Muscle of leg (tissue), 11 donors: Measurements from ENCODE around the gene DCLK2. TPM values are rescaled to one million over a fixed set of nuclear protein-coding genes. Genes with fewer than 3 reads are reported as not detected.
"Not testable (repeated sequence)": the region's sequence is repeated elsewhere in the genome, so short reads cannot be mapped to it uniquely, and the experiment has no call there.

ENCODE experiments used
- DNase-seq: peaks from one replicate; pipeline ENCODE4 v3.0.0; 2013
- H3K27ac ChIP-seq: one replicate; pipeline ENCODE4 v1.5.1; 2013; ENCODE audit warnings: mild to moderate bottlenecking, low read length, control low read depth
- H3K27me3 ChIP-seq: one replicate; pipeline ENCODE4 v1.6.1; 2013; ENCODE audit warnings: low read length; ENCODE audit not compliant: control insufficient read depth, insufficient read depth
- H3K36me3 ChIP-seq: one replicate; pipeline ENCODE4 v1.6.1; 2013; ENCODE audit warnings: low read length; ENCODE audit not compliant: control insufficient read depth, insufficient read depth
- H3K4me1 ChIP-seq: one replicate; pipeline ENCODE4 v1.6.1; 2013; ENCODE audit warnings: low read length; ENCODE audit not compliant: control insufficient read depth, insufficient read depth
- H3K4me3 ChIP-seq: one replicate; pipeline ENCODE4 v1.5.1; 2013; ENCODE audit warnings: low read length, control low read depth
- H3K9me3 ChIP-seq: replicated peaks from 2 replicates; pipeline ENCODE4 v1.6.1; 2013; ENCODE audit warnings: low read depth, low read length; ENCODE audit not compliant: control insufficient read depth
- WGBS: methylation state at CpG from one replicate; pipeline ENCODE4 v1.1.5; 2013; ENCODE audit warnings: missing lambda C conversion rate; ENCODE audit not compliant: insufficient coverage; 5-methylcytosine and 5-hydroxymethylcytosine counted together
- polyA plus RNA-seq, 8 donors: library from polyadenylated mRNA; unstranded; fragments of 120-200 nt; gene quantifications; one replicate each; pipeline versions ENCODE4 v1.2.1 to v1.2.3, GENCODE V29; 2013; ENCODE audit warnings: inconsistent platforms in 1 of 8, low replicate concordance in 1 of 8; ENCODE audit not compliant: insufficient read length in 8 of 8, insufficient read depth in 1 of 8
- total RNA-seq: library from RNA; stranded (reverse); fragments of 120-200 nt; gene quantifications from one replicate; pipeline ENCODE4 v1.2.4, GENCODE V29; 2013

The DCLK2 gene
- total and polyA plus RNA-seq, 9 donors, result 4.5 to 10.0 (median 7.8) TPM

DNA sequence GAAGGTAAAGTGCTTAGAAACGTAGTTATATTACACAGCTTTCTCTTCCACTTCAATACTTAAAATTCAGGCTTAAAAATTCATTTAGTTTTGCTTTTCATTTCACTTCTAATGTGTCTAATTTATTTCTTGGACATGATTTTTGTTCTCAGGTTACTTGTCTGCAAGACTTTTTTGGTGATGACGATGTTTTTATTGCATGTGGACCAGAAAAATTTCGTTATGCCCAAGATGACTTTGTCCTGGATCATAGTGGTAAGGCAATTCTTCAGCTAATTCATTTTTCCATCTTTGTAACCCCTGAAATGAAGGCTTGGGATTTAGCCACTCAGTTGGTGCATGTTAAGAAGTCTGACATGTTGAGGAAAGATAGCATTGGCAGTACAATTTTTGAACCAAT, 114.7 kb downstream of the DCLK2 start:
- Histone ChIP-seq H3K27ac (no peak overlapping the region), H3K27me3 (no peaks in the 10 kb centered on the region), H3K4me3 (no peak overlapping the region), H3K36me3 (no peaks in the 10 kb centered on the region), H3K4me1 (no peaks in the 10 kb centered on the region), H3K9me3 (no peaks in the 10 kb centered on the region)
- no CpG with 5 or more reads among the region's 3 CpGs for WGBS
- DNase-seq, result no peak

DNA sequence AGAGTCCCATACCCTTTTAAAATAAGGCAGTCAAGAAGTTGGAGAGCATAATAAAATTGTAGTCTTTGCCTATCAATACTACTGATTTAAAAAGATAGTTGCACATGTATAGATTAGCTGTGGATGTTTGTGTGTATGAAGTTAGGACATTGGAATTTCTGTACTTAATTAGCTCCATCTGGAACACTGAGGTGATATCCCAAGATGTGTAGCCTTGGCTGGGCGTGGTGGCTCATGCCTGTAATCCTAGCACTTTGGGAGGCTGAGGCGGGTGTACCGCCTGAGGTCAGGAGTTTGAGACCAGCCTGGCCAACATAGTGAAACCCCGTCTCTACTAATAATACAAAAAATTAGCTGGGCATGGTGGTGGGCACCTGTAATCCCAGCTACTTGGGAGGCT, 119.0 kb downstream of the DCLK2 start:
- H3K27me3 ChIP-seq, H3K4me3 ChIP-seq, H3K36me3 ChIP-seq, DNase-seq, H3K9me3 ChIP-seq, H3K4me1 ChIP-seq, H3K27ac ChIP-seq: not testable (repeated sequence)
- 100% methylated on average over 1 of the region's 4 CpGs for WGBS

DNA sequence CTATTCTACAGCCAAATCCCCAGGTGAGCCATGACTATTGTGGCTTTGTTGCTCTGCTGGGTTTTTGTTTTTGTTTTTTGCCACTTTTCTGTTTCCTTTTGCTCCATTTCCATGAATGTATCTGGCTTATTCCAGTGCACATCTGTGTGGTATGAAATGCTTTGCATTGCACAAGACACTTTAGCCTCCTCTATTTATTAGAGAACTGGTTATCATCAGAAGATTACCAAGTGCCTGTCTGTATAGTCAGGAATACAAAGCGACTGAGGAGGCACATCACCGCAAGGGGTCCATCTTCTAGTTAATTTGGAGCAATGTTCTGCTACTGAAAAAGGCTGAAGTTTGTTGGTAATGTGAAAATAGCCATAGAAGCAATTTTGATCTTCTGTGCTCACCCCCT, 120.8 kb downstream of the DCLK2 start:
- Histone ChIP-seq H3K27ac (no peak overlapping the region), H3K27me3 (no peaks in the 10 kb centered on the region), H3K36me3 (no peaks in the 10 kb centered on the region), H3K4me3 (no peak overlapping the region), H3K9me3 (no peaks in the 10 kb centered on the region), H3K4me1 (no peaks in the 10 kb centered on the region)
- no peak for DNase-seq
- no CpG with 5 or more reads among the region's 2 CpGs for WGBS

DNA sequence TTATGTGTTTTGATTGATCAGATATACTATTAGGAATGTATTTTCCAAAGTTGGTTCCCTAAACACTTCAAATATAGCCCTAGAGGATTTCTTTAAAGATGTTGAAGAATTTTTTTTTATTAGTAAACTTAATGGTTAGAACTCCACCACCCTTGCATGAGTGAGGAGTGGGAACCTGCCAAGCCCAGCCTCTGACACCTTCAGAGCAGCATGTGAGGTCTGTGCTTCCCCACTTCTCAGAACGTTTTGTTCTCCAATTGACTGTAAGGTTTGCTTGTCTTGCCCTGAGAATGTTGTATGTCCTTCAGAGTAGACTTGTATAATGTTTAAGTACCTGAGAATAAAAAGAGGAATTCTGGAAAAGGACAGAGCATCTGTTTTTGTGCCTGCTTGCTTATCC, 126.8 kb downstream of the DCLK2 start:
- Histone ChIP-seq H3K27me3 (no peaks in the 10 kb centered on the region), H3K36me3 (no peaks in the 10 kb centered on the region), H3K27ac (no peak overlapping the region), H3K9me3 (no peaks in the 10 kb centered on the region), H3K4me1 (no peaks in the 10 kb centered on the region), H3K4me3 (no peak overlapping the region)
- no peak for DNase-seq
- 86% methylated on average over 1 of the region's 1 CpG for WGBS

DNA sequence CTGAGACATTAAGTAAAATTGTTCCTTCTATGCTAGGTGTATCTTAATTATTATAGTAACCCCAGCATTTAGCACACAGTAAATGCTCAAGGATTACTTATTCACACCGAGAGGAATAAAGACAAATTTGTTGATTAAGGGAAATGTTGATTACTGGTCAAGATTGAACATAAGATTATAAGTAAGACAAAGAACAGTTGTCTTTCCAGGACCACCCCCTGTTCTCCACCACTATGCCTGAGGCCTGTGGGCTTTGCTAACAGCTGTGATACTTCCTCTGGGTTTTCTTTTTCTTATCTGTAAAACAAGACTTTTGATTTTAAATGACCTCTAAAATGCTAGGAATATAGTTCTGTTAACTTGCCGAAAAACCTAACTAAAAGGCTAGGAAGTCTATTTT, 128.0 kb downstream of the DCLK2 start:
- Histone ChIP-seq H3K4me3 (no peak overlapping the region), H3K27ac (no peak overlapping the region), H3K9me3 (no peaks in the 10 kb centered on the region), H3K36me3 (no peaks in the 10 kb centered on the region), H3K4me1 (peaks cover 4% of the 10 kb centered on the region), H3K27me3 (no peaks in the 10 kb centered on the region)
- WGBS, result no CpG with 5 or more reads among the region's 2 CpGs
- DNase-seq, result no peak

DNA sequence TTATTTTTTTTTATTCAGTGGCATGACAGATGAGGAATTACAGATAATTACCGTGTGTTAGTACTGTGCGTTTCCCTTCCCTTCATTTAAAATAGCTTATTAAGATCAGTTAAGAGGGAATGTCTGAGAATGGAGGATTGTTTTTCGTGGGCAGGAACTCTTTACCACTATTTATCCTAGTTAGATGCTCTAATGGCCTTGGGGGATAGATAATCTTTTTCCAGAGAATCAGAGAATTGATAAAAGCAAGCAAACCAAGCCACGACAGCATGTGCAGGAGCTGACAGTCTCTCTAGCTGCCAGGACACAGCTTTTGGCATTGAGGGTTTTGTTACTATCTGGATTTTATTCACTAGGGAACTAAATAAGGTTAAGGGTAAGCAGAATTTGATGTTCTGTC, 128.7 kb downstream of the DCLK2 start:
- no peaks in the 10 kb centered on the region for H3K9me3 ChIP-seq
- H3K36me3 ChIP-seq, result no peaks in the 10 kb centered on the region
- DNase-seq, result no peak
- WGBS, result 83% methylated on average over 1 of the region's 4 CpGs
- H3K27me3 ChIP-seq, result no peaks in the 10 kb centered on the region
- H3K4me3 ChIP-seq, result no peak overlapping the region
- no peak overlapping the region for H3K27ac ChIP-seq
- H3K4me1 ChIP-seq, result peaks cover 6% of the 10 kb centered on the region

DNA sequence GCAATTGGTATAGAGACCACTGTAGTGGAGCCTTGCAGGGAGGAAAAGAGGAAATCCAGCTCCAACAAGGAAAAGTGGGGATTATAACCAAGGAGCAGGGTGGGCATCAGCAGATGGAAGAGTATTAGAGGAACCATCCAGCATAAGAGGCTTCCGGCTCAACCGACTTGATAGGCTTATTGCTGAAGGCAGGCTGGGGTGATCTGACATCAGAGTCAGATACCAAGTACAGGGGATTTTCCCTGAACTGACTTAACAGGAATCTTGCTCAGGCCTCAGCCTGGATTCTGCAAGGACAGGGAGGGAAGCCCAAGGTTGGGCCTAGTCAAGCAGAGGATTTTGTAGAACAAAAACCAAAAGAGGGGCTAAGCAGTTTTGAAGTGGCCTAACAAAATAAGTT, 129.6 kb downstream of the DCLK2 start:
- H3K36me3 ChIP-seq, result no peaks in the 10 kb centered on the region
- no peak for DNase-seq
- H3K9me3 ChIP-seq, result no peaks in the 10 kb centered on the region
- peaks cover 6% of the 10 kb centered on the region for H3K4me1 ChIP-seq
- no peak overlapping the region for H3K27ac ChIP-seq
- no peaks in the 10 kb centered on the region for H3K27me3 ChIP-seq
- no peak overlapping the region for H3K4me3 ChIP-seq
- 93% methylated on average over 2 of the region's 2 CpGs for whole genome bisulfite sequencing

DNA sequence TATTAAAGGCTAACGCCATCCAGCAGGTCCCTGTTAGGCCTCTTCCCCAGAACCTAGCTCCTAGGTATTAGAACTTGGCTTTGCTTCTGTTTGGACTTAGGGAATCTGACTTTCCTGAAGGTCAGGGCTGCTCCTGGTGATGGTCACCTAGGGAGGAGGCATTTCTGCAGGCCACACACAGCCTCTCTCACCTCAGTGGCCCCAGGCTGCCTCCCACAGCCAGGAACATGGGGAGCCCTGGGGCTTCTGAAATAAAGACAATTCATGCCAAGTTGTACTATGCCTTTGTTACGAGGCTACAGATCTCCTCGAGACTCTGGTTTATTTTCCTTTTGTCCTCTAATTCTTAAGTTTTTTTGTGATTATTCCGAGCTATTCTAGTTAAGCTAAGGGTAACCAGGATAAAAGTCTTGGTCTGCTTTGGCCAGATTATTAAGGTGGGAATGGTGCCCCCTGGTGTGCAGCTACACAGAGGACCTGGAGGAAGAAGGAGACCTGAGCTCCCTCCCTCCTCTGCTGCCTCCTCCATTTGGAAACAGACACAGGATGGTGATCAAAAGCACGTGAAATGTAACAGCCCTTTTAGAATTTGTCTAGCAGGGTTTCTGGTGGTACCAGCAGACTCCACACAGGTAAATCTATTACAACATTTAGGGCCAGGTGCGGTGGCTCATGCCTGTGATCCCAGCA, 131.0 kb downstream of the DCLK2 start:
- Histone ChIP-seq H3K27ac (no peak overlapping the region), H3K4me3 (no peak overlapping the region), H3K27me3 (no peaks in the 10 kb centered on the region), H3K36me3 (no peaks in the 10 kb centered on the region), H3K4me1 (peaks cover 6% of the 10 kb centered on the region), H3K9me3 (no peaks in the 10 kb centered on the region)
- peak; percentile 57 for DNase-seq
- 94% methylated on average over 2 of the region's 6 CpGs for WGBS

DNA sequence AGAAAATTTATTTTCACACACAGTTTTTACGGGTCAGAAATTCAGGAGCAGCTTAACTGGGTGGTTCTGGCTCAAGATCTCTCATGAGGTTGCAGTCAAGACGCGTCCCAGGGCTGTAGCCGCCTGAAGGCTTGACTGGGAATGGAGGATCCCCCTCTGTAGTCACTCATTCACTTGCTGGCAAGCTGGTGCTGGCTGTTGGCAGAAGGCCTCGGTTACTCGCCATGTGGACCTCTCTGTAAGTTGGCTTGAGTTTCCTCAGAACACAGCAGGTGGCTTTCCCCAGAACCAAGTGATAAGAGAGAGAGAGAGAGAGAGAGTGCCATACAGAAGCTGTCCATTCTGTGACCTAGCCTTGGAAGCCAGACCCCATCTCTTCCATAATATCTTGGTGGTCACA, 132.8 kb downstream of the DCLK2 start:
- no peak overlapping the region for H3K27ac ChIP-seq
- H3K9me3 ChIP-seq, result no peaks in the 10 kb centered on the region
- no peaks in the 10 kb centered on the region for H3K27me3 ChIP-seq
- WGBS, result 69% methylated on average over 5 of the region's 6 CpGs
- no peak overlapping the region for H3K4me3 ChIP-seq
- H3K4me1 ChIP-seq, result peaks cover 6% of the 10 kb centered on the region
- no peaks in the 10 kb centered on the region for H3K36me3 ChIP-seq
- peak; percentile 24 for DNase-seq

DNA sequence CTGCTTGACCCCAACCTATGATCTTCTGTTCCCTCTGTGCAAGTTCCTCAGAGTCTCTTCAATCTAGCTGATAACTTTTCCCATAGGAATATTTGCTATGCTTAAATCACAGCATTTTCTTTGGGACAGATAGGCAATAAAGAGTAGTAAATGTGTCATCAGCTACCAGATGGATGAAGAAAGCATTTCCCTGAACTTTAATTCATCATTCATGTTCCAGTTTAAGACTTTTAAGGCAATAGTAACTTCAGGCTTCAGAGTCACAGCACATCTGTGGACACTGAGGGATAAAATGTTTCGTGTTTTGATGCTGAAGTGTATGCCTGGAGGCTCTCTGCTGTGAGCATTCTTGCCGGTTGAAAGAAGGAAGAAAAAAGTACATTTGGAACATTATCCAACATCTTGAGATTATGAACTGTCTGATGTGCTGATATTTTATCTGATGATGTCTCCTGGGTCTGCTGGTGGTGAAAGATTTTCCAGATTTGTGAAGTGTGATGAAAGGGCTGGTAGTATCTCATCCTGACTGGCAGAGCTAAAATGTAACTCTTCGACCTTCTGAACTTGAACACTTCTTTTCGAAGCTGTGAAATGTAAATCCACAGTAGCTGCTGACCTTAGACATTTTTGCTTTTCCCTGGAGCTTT, 133.7 kb downstream of the DCLK2 start:
- peak; percentile 52 for DNase-seq
- Histone ChIP-seq H3K4me1 (peaks cover 6% of the 10 kb centered on the region), H3K27me3 (no peaks in the 10 kb centered on the region), H3K4me3 (no peak overlapping the region), H3K9me3 (no peaks in the 10 kb centered on the region), H3K27ac (no peak overlapping the region), H3K36me3 (no peaks in the 10 kb centered on the region)
- WGBS, result 36% methylated on average over 2 of the region's 4 CpGs

DNA sequence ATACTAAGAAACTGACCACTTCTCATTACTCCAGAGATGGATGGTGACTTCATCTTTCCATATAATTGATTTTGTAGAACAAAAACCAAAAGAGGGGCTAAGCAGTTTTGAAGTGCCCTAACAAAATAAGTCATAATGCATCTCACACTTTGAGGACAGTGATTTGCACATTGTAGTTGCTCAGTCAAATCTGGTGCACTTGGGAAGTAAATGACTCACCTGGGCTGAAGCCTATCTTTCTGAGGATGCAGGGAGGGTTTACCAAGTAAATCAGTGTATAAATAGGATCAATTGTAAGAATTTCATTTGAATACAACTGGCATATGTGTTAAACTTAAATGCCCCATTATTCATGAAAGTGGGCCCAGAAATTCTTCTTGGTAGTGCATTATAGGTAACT, 134.2 kb downstream of the DCLK2 start:
- H3K4me3 ChIP-seq, result no peak overlapping the region
- H3K9me3 ChIP-seq, result no peaks in the 10 kb centered on the region
- H3K27ac ChIP-seq, result no peak overlapping the region
- no peaks in the 10 kb centered on the region for H3K36me3 ChIP-seq
- no peaks in the 10 kb centered on the region for H3K27me3 ChIP-seq
- no peak for DNase-seq
- H3K4me1 ChIP-seq, result peaks cover 6% of the 10 kb centered on the region
